Measurements from ENCODE around the gene KIF26A.
A peak's percentile ranks its signal among the peaks of the same experiment; 100 is the strongest.

Gene KIF26A

GRCh38 chr14:104115691-104116287, 22.6 kb upstream of the KIF26A start:
- DNase-seq (ENCODE audit: low read depth): no peak
- no peak for TF ChIP-seq CTCF (conservative IDR thresholded peaks at IDR 0.05; ENCODE audit: low read depth, low read length)
- H3K4me3 ChIP-seq (ENCODE audit: low read depth, low read length): no peak overlapping the region

GRCh38 chr14:104116288-104116755, 22.1 kb upstream of the KIF26A start:
- peak overlapping the region; percentile 20 for H3K4me3 ChIP-seq (ENCODE audit: low read depth, low read length)
- no peak for DNase-seq (ENCODE audit: low read depth)
- no peak for TF ChIP-seq CTCF (conservative IDR thresholded peaks at IDR 0.05; ENCODE audit: low read depth, low read length)

- DNase-seq (ENCODE audit: low read depth): no peak
- no peak overlapping the region for H3K4me3 ChIP-seq (ENCODE audit: low read depth, low read length)
- TF ChIP-seq CTCF (conservative IDR thresholded peaks at IDR 0.05; ENCODE audit: low read depth, low read length): no peak
Observed at GRCh38 chr14:104116756-104117340, 21.5 kb upstream of the KIF26A start.

- no peak overlapping the region for H3K4me3 ChIP-seq (ENCODE audit: low read depth, low read length)
- TF ChIP-seq CTCF (conservative IDR thresholded peaks at IDR 0.05; ENCODE audit: low read depth, low read length): no peak
- no peak for DNase-seq (ENCODE audit: low read depth)
Observed at GRCh38 chr14:104117341-104118005, 20.9 kb upstream of the KIF26A start.

- no peak for DNase-seq (ENCODE audit: low read depth)
- TF ChIP-seq CTCF (conservative IDR thresholded peaks at IDR 0.05; ENCODE audit: low read depth, low read length): no peak
- H3K4me3 ChIP-seq (ENCODE audit: low read depth, low read length): no peak overlapping the region
Observed at GRCh38 chr14:104118006-104118844, 20.2 kb upstream of the KIF26A start.

GRCh38 chr14:104119119-104119487, 19.3 kb upstream of the KIF26A start:
- H3K4me3 ChIP-seq (ENCODE audit: low read depth, low read length): no peak overlapping the region
- no peak for DNase-seq (ENCODE audit: low read depth)
- TF ChIP-seq CTCF (conservative IDR thresholded peaks at IDR 0.05; ENCODE audit: low read depth, low read length): no peak

Data from choroid plexus epithelial cell (primary cell).